Motor neuron (in vitro differentiated cells): ENCODE measurements around the gene EPAS1. TPM values are rescaled to one million over a fixed set of nuclear protein-coding genes. Genes with fewer than 3 reads are reported as not detected.
A peak's percentile ranks its signal among the peaks of the same experiment; 100 is the strongest.

Experiments
- ATAC-seq, 8 experiments: fragments of 200-7000 bp; cut with Tn5 transposase; replicated peaks in 6 of 8; 2 replicates each; pipeline ENCODE4 v1.8.0; 2021; ENCODE audit warnings: mild to moderate bottlenecking in 8 of 8, moderate library complexity in 8 of 8
- H3K27ac ChIP-seq, 2 donors: fragments of 250-450 bp; sonication (Bioruptor Pico); 2 replicates each; pipeline ENCODE4 v1.9.0; 2021; ENCODE audit warnings: antibody characterized with exemption in 2 of 2, mild to moderate bottlenecking in 2 of 2, moderate library complexity in 1 of 2
- H3K4me1 ChIP-seq, 2 donors: fragments of 250-450 bp; sonication (Bioruptor Pico); replicated peaks in 1 of 2; 2 replicates each; pipeline ENCODE4 v1.6.1; 2021; ENCODE audit warnings: antibody characterized with exemption in 2 of 2, mild to moderate bottlenecking in 2 of 2, moderate library complexity in 1 of 2
- H3K4me3 ChIP-seq, 5 donors: fragments of 250-450 bp; sonication (Bioruptor Pico); 2 replicates each; pipeline ENCODE4 v1.9.0; 2021; ENCODE audit warnings: antibody characterized with exemption in 5 of 5, mild to moderate bottlenecking in 5 of 5, moderate library complexity in 4 of 5
- WGBS, 10 experiments: fragments of 450-650 bp; shearing (Covaris generic); methylation state at CpG; one replicate each; pipeline ENCODE4 v1.0.0; 2022; 5-methylcytosine and 5-hydroxymethylcytosine counted together
- in situ Hi-C, 9 experiments: fragments of 400-800 bp; cut with MboI; loops; one replicate each; pipeline ENCODE4 v1.15.0; 2021; ENCODE audit warnings: low sequenced_read_pairs in 9 of 9, low pct_unique_long_range_greater_than_20kb in 2 of 9; ENCODE audit not compliant: unreplicated experiment in 9 of 9
- total RNA-seq, 8 experiments: library from RNA; unstranded; fragments of 300-600 nt; gene quantifications; 2 replicates each; pipeline versions ENCODE4 v1.2.3 to v1.2.4, GENCODE V29; 2022

The EPAS1 gene
- total RNA-seq, 8 experiments from 2014 or later = 0.11 to 6.9 (median 1.7) TPM

DNA sequence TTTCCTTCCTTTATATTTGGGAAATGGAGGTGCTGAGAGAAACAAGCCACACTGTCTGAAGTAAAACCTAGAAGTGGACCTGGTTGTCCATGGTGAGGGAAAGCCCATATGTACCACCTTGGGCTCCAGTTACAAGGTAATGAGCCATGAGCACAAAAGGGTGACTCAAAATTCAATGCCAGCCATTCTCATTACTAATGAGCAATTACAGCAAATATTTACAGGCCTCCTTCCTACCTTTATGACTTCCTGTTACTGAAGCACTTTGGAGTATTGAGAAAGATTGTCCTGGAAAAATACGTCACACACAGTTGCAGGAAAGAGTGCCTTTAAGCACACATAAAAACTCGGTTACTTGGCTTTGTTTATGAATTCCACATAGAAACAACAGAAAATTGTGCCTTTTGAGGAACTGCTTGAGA is 9.1 kb downstream of the EPAS1 start:
- H3K4me1 ChIP-seq = no peaks in the 10 kb centered on the region
- no peak for ATAC-seq
- no peak overlapping the region for H3K4me3 ChIP-seq
- in situ Hi-C loops = no loop called here
- no peak overlapping the region for H3K27ac ChIP-seq
- 29 to 100% (median 80%) methylated on average over 1 to 2 of the region's 2 CpGs; no CpG with 5 or more reads in 1 of the 10 experiments for WGBS, 10 experiments

DNA sequence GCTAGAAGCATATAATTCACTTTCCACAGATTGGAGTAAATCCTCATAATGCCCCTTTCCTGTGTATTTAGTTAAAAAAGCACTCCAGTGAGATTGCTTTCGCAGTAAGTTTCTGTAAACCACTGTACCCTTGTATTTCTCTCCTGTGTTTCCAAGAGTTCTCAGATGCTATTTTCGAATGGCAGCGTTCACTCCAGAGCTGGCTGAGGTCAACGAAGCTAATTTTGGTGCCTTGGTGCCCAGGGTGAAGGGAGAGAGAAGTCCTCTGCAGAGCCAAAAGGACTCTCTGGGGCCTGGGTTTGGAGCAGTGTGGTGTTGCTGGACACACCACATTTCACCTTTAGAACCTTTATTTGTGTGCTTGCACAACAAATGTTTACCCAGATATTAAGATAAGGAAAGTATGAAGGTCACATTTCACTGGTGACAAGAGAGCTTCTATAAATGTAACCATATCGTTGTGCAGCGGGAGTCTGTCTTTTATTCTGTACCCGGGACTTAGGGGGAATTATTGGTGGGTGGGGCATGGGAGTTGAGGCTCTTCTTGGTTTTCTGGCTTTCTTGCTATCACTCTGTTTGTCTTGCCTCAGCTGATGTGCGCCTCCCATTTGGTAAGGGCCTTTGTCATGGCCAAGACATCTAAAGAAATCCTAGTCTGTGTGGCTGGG is 9.9 kb downstream of the EPAS1 start:
- Histone ChIP-seq H3K4me1 (no peaks in the 10 kb centered on the region), H3K4me3 (no peak overlapping the region), H3K27ac (no peak overlapping the region)
- in situ Hi-C loops = no loop called here
- ATAC-seq = no peak
- 60 to 100% (median 80%) methylated on average over 1 to 8 of the region's 8 CpGs; no CpG with 5 or more reads in 1 of the 10 experiments for WGBS, 10 experiments

DNA sequence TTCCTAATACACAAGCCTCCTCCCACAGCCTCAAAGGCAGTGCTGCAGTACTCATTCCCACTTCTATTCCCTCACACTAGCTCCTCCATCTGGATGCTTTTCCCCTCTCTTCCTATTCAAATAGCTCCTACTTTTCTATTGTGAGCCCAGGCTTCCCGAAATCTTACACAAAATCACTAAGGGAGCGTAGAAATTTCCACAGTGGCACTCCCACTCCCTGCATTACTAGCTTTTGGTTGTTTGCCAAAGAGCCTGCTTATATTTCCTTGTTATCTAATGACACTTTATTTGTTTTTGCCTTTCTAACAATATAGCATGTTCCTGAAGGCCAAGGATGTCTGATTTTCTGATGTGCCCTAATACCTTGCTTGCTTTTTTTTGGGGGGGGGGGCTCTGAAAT is 10.9 kb downstream of the EPAS1 start:
- H3K27ac ChIP-seq = no peak overlapping the region
- no peak for ATAC-seq
- H3K4me3 ChIP-seq = no peak overlapping the region
- 0 to 84% (median 78%) methylated on average over 1 to 2 of the region's 2 CpGs; no CpG with 5 or more reads in 4 of the 10 experiments for WGBS, 10 experiments
- in situ Hi-C loops = no loop called here
- H3K4me1 ChIP-seq = no peaks in the 10 kb centered on the region

DNA sequence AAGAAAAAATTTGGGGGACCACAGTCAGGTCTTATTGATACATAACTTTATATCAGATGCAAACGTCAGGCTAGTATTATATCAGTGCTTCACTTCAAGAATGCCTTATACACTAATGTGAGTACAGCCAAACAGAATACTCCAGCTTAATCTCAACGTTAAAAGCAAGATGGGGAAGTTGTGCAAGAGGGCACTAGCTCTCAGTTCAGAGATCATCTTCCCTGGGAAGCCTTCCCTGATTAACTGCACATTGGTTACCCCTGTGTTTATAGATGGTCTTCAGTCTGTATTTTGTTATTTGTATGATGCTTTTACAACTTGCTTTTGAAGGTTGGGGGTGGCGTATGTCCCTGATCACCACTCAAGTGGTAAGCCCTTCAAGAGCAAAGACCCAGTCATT is 11.4 kb downstream of the EPAS1 start:
- Histone ChIP-seq H3K4me1 (no peaks in the 10 kb centered on the region), H3K4me3 (no peak overlapping the region), H3K27ac (no peak overlapping the region)
- in situ Hi-C loops = no loop called here
- 17 to 100% (median 58%) methylated on average over 1 to 3 of the region's 3 CpGs for WGBS, 10 experiments
- ATAC-seq = no peak

DNA sequence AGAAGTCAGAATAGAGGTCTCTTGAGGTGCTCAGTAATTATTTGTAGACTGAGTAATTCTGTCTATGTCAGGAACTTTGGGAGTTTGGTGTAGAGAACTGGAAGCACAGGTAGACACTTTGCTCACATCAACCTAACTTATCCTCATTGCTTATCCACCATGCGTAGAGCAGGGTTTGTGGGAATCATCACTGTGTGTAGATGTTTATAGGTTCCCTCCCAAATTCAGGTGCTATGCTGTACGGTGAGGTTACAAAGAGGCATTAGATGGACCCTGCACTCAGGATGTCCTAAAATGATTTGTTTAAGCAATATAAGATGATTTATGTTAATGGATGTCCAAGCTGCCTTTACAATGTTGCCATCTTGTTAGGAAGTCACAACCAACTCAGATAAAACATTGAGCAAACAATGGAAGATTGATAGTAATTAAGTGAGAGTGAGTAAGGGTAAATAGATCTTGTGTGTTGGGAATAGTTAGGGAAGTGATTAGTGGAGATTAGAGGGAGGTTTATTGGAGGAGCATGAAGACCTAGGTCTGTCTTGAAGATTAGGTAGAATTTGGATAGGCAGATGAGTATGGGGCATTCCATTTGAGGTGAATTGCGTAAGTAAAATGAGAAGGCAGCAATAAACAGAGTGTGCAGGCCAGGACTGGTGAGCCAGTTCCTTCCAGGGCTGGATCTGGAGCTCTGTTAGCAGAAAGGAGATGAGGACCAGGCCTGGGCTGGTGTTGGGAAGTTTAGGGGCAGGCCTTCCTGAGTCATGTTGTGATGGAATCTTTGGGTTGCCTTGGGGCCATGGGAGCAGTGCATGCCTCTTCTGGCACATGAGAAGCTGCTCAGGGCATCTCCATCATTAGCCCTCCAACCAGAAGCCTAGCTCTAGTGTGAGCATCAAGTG is 12.1 kb downstream of the EPAS1 start:
- 50 to 100% (median 92%) methylated on average over 1 to 3 of the region's 3 CpGs; no CpG with 5 or more reads in 2 of the 10 experiments for WGBS, 10 experiments
- Histone ChIP-seq H3K4me3 (no peak overlapping the region), H3K27ac (no peak overlapping the region), H3K4me1 (no peaks in the 10 kb centered on the region)
- no peak for ATAC-seq
- in situ Hi-C loops = no loop called here

DNA sequence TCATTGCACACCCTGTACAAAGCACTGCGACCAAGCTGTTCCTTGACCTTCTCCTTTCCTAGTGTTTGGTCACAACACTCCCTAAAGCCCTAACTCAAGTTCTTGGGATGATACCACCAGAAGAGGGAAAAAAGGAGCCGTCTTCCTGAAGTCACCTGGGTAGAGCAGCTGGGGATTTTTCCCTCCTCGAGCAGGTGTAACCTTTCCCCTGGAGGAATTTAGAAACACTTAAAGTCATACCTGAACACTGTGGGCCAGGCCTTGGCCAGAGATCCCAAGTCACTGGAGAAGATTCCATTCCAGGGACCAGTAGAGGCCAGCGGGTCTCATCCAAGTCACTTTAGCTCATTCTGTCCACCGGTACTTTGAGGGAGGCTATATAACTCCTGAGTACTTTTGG is 13.2 kb downstream of the EPAS1 start:
- Histone ChIP-seq H3K4me3 (no peak overlapping the region), H3K27ac (no peak overlapping the region), H3K4me1 (no peaks in the 10 kb centered on the region)
- no peak for ATAC-seq
- 38 to 100% (median 78%) methylated on average over 1 to 4 of the region's 5 CpGs; no CpG with 5 or more reads in 2 of the 10 experiments for WGBS, 10 experiments
- in situ Hi-C loops = no loop called here

DNA sequence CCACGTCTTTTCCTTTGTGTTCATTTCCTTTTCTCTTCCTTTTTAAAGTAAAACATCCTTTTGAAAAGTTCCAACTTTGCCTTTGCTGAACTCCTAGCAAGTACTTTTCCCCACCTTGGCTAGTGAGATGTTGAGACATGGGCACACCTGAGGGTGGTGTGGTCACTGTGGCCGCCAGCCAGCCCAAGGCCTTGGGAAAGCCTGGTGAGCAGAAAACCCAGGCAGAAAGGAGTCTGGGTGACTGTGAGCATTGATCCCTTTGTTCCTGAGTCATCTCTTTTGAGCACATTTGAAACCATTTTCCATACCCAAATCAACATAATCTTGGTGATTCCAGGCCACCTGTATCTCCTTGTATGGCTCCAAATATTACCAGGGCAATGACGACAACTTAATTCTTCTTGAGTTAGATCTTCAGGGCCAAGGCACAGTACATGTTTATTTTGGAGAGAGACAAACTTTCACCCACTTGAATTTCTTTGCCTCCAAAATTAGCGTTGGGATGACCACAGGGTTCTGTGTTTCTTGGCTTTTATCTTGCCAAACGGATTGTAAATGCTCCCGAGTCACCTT is 14.5 kb downstream of the EPAS1 start:
- Histone ChIP-seq H3K4me3 (no peak overlapping the region), H3K4me1 (no peaks in the 10 kb centered on the region), H3K27ac (no peak overlapping the region)
- ATAC-seq = no peak
- WGBS, 10 experiments = 50 to 100% (median 71%) methylated on average over 1 to 6 of the region's 6 CpGs; no CpG with 5 or more reads in 3 of the 10 experiments
- in situ Hi-C loops = no loop called here

DNA sequence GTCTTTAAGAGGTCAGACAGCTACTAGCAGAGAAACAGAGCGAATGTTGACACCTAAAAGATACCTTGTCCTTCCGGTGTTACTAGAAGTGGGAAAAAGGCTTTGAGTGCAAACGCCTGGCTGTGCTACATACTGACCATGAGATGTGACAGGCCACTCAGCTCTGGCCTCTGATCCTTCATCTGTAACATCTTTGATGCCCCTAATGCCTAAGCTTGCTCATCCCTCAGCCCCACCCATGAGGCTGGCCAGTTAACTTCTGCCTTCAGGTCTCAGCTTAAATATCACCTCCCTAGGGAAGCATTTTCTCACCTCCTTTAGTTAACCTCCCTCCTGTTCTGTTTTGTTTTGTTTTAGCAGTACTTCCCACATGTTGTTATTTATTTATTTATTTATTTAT is 15.9 kb downstream of the EPAS1 start:
- WGBS, 10 experiments = 60 to 100% (median 82%) methylated on average over 1 to 2 of the region's 3 CpGs; no CpG with 5 or more reads in 5 of the 10 experiments
- in situ Hi-C loops = no loop called here
- ATAC-seq = no peak
- H3K27ac ChIP-seq = no peak overlapping the region
- no peak overlapping the region for H3K4me3 ChIP-seq
- no peaks in the 10 kb centered on the region for H3K4me1 ChIP-seq

DNA sequence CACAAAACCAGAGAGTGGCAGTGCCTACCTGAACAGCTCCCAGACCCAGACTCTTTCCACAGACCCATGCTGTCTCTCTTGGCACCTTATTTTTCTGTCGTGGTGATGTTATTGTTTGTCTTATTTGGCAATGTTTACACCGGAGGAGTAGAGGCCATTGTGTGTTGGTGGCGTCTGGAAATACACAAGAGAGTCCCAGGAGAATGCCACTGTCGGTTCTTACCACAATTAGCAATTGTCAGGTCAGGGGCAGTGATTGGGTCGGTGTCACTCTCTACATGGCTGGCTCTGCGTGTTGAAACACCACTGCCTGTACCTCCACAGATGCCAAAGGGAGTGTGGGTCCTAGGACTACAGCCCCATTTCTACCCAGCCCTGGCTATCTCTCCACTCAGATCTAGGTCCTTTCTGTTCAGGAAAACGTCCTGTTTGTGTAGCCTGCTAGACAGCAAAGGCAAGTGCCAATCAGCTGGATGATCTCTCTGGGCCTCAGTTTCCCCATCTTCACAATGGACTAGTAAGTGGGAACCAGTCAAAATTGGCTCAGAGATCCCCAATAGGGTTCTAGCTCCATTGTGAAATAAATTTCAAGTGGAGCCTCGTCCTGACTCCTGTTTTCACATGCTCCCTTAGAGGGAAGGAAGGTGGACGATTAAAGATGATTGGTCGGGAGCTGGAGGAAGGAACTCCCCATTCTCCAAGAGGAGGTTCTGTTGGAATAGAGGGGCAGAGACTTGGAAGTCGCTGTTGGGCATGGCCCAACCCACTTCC is 17.0 kb downstream of the EPAS1 start:
- in situ Hi-C loops = no loop called here
- 0 to 90% (median 77%) methylated on average over 1 to 6 of the region's 11 CpGs; no CpG with 5 or more reads in 2 of the 10 experiments for WGBS, 10 experiments
- ATAC-seq = no peak
- Histone ChIP-seq H3K4me3 (no peak overlapping the region), H3K27ac (no peak overlapping the region), H3K4me1 (peaks cover 0 to 5% of the 10 kb centered on the region in 2 donors)

DNA sequence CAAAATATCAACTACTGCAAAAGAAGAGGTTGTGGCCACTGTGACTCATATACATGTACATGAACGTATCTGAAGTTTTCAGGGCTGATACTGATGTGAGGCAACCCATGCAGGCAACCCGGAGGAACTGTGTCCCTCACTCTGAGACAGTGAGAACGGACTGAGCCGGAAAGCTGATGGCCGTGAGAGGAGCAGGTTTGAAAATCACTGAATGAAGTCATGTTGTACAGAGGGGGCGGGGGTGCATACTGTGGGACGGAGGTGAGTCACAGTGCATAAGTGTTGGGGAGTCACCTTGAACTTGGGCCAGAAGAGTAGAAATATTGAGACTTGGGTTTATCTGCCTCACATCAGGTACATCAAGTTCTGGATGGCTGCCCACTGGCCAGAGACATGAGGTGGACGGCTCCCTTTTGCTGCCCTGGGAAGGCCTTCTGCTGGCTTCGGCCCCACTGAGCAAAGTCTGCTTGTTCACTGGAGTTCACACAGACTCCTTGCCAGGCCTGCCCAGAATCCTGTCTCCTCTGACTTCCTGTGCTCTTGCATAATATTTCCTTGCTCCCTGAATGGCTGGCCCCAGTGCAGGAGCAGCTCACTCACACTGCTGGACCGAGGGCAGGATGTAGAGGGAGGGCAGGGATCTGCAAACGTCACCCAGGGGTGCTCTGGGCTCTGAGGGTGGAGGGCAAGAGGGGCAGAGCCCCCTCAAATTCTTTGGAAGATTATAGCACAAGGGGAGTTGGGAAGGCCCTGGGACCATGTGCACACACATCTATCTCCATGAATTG is 18.1 kb downstream of the EPAS1 start:
- in situ Hi-C loops = no loop called here
- WGBS, 10 experiments = 0 to 100% (median 67%) methylated on average over 1 to 7 of the region's 11 CpGs; no CpG with 5 or more reads in 3 of the 10 experiments
- Histone ChIP-seq H3K27ac (no peak overlapping the region), H3K4me1 (peaks cover 10 to 16% of the 10 kb centered on the region in 2 donors), H3K4me3 (no peak overlapping the region)
- peak in 3 of 8 experiments; percentile 35 to 89 (median 88) for ATAC-seq

DNA sequence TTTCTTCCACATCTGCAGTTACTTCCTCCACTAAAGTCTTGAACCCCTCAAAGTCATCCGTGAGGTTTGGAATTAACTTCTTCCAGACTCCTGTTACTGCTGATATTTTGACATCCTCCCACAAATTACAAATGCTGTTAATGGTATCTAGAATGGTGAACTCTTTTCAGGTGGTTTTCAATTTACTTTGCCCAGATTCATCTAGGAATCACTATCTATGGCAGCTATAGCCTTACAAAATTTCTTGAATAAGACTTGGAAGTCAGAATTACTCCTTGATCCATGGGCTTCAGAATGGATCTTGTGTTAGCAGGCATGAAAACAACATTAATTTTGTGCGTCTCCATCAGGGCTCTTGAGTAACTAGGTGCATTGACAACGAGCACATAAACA is 19.9 kb downstream of the EPAS1 start:
- in situ Hi-C loops = no loop called here
- H3K4me3 ChIP-seq = no peak overlapping the region
- WGBS, 10 experiments = 73 to 100% (median 86%) methylated on average over 1 to 3 of the region's 3 CpGs; no CpG with 5 or more reads in 2 of the 10 experiments
- H3K4me1 ChIP-seq = peaks cover 17 to 28% of the 10 kb centered on the region in 2 donors
- H3K27ac ChIP-seq = no peak overlapping the region
- no peak for ATAC-seq
